T47D (cell line): ENCODE data around the gene PLXNA1.

Source experiments
- DNase-seq, 2 experiments: peaks; one replicate each; pipeline versions ENCODE4 v3.0.0 to v3.0.0-alpha.2; 2011 to 2012; ENCODE audit warnings: low read depth in 1 of 2, low spot score in 1 of 2
- JUND ChIP-seq: IDR thresholded peaks from 2 replicates; pipeline ENCODE4 v1.6.1; 2012; ENCODE audit warnings: low read depth
- in situ Hi-C: cut with HindIII; loops from 2 replicates; pipeline ENCODE4 v1.10.0; 2016; ENCODE audit warnings: low sequenced_read_pairs, low pct_unique_long_range_greater_than_20kb

Gene PLXNA1

GRCh38 chr3:126988451-126989021 lies 5.6 kb downstream of the PLXNA1 start:
- DNase-seq = no peak
- in situ Hi-C loops = no loop called here
- TF ChIP-seq JUND = no peak

GRCh38 chr3:126989316-126990023 lies 6.6 kb downstream of the PLXNA1 start:
- TF ChIP-seq JUND = no peak
- DNase-seq = no peak
- in situ Hi-C loops = no loop called here

GRCh38 chr3:126990024-126990700 lies 7.2 kb downstream of the PLXNA1 start:
- in situ Hi-C loops = no loop called here
- TF ChIP-seq JUND = no peak
- DNase-seq = no peak

GRCh38 chr3:126990890-126991289 lies 8.0 kb downstream of the PLXNA1 start:
- DNase-seq = no peak
- TF ChIP-seq JUND = no peak
- in situ Hi-C loops = no loop called here

- no peak for DNase-seq
- in situ Hi-C loops = no loop called here
- no peak for TF ChIP-seq JUND
Observed at GRCh38 chr3:126991366-126992200, 8.7 kb downstream of the PLXNA1 start.

- no peak for TF ChIP-seq JUND
- no peak for DNase-seq
- in situ Hi-C loops = no loop called here
Observed at GRCh38 chr3:126992216-126992615, 9.3 kb downstream of the PLXNA1 start.

GRCh38 chr3:126992776-126993175 lies 9.9 kb downstream of the PLXNA1 start:
- no peak for DNase-seq
- no peak for TF ChIP-seq JUND
- in situ Hi-C loops = no loop called here

- TF ChIP-seq JUND = no peak
- in situ Hi-C loops = no loop called here
- DNase-seq = no peak
Observed at GRCh38 chr3:126993436-126993835, 10.5 kb downstream of the PLXNA1 start.

GRCh38 chr3:126994661-126995245 lies 11.8 kb downstream of the PLXNA1 start:
- no peak for TF ChIP-seq JUND
- peak; percentile 53 to 67 for DNase-seq
- in situ Hi-C loops = no loop called here

GRCh38 chr3:126995254-126995780 lies 12.4 kb downstream of the PLXNA1 start:
- in situ Hi-C loops = no loop called here
- TF ChIP-seq JUND = no peak
- peak; percentile 88 to 91 for DNase-seq

- in situ Hi-C loops = no loop called here
Observed at GRCh38 chr3:126995926-126996512, 13.1 kb downstream of the PLXNA1 start.

GRCh38 chr3:126996905-126997304 lies 14.0 kb downstream of the PLXNA1 start:
- no peak for DNase-seq

More at GRCh38 chr3:126995926-126996512, 13.1 kb downstream of the PLXNA1 start:
- no peak for TF ChIP-seq JUND
- no peak for DNase-seq

More at GRCh38 chr3:126996905-126997304, 14.0 kb downstream of the PLXNA1 start:
- in situ Hi-C loops = no loop called here
- TF ChIP-seq JUND = no peak
